Parathyroid adenoma (tissue), 2 donors: ENCODE results near the gene CWC27.

Experiments
- H2AFZ ChIP-seq: fragments of 300-600 bp; sonication (generic); one replicate; pipeline ENCODE4 v1.7.0; 2017; ENCODE audit warnings: antibody characterized with exemption, mild to moderate bottlenecking
- H3K27ac ChIP-seq: fragments of 300-600 bp; sonication (generic); one replicate; pipeline ENCODE4 v1.7.0; 2017
- H3K27me3 ChIP-seq: fragments of 300-600 bp; sonication (generic); one replicate; pipeline ENCODE4 v1.7.0; 2017; ENCODE audit warnings: low read length; ENCODE audit not compliant: control insufficient read depth, insufficient read depth
- H3K36me3 ChIP-seq: fragments of 300-600 bp; sonication (generic); one replicate; pipeline ENCODE4 v1.7.0; 2017; ENCODE audit warnings: low read length; ENCODE audit not compliant: control insufficient read depth, insufficient read depth
- H3K4me1 ChIP-seq: fragments of 300-600 bp; sonication (generic); one replicate; pipeline ENCODE4 v1.7.0; 2017; ENCODE audit warnings: control low read depth
- H3K4me2 ChIP-seq: fragments of 300-600 bp; sonication (generic); one replicate; pipeline ENCODE4 v1.7.0; 2017; ENCODE audit warnings: low read length
- H3K4me3 ChIP-seq: fragments of 300-600 bp; sonication (generic); one replicate; pipeline ENCODE4 v1.7.0; 2017; ENCODE audit warnings: low read depth, low read length
- H3K79me2 ChIP-seq: fragments of 300-600 bp; sonication (generic); one replicate; pipeline ENCODE4 v1.7.0; 2017; ENCODE audit warnings: control low read depth
- H3K9ac ChIP-seq: fragments of 300-600 bp; sonication (generic); one replicate; pipeline ENCODE4 v1.7.0; 2017; ENCODE audit warnings: mild to moderate bottlenecking
- H3K9me3 ChIP-seq: fragments of 300-600 bp; sonication (generic); one replicate; pipeline ENCODE4 v1.7.0; 2017; ENCODE audit warnings: low read length; ENCODE audit not compliant: control insufficient read depth
- TF ChIP-seq, protein P1 (sequence below): fragments of 300-600 bp; sonication (generic); IDR thresholded peaks from one replicate; pipeline ENCODE4 v1.7.0; 2017; ENCODE audit warnings: antibody characterized with exemption, mild to moderate bottlenecking
- donor health status: primary hyperparathyroidism.

The CWC27 gene

DNA sequence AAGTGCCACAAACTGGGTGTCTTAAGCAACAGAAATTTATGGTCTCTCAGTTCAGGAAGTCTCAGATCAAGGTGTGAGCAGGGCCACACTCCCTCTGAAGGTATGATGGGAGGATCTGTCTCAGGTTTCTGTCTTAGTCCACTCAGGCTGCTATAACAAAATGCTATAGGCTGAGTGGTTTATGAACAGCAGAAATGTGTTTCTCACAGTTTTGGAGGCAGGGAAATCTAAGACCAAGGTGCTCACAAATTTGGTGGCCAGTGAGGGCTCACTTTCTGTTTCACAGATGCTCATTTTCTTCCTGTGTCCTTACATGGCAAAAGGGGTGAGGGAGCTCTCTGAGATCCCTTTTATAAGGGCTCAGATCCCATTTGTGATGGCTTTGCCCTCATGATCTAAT is 281.4 kb downstream of the CWC27 start:
- H3K9ac ChIP-seq: no peak overlapping the region
- TF ChIP-seq, protein P1, sequence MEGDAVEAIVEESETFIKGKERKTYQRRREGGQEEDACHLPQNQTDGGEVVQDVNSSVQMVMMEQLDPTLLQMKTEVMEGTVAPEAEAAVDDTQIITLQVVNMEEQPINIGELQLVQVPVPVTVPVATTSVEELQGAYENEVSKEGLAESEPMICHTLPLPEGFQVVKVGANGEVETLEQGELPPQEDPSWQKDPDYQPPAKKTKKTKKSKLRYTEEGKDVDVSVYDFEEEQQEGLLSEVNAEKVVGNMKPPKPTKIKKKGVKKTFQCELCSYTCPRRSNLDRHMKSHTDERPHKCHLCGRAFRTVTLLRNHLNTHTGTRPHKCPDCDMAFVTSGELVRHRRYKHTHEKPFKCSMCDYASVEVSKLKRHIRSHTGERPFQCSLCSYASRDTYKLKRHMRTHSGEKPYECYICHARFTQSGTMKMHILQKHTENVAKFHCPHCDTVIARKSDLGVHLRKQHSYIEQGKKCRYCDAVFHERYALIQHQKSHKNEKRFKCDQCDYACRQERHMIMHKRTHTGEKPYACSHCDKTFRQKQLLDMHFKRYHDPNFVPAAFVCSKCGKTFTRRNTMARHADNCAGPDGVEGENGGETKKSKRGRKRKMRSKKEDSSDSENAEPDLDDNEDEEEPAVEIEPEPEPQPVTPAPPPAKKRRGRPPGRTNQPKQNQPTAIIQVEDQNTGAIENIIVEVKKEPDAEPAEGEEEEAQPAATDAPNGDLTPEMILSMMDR: no peak
- H3K79me2 ChIP-seq: no peaks in the 10 kb centered on the region
- no peaks in the 10 kb centered on the region for H3K4me1 ChIP-seq
- no peaks in the 10 kb centered on the region for H3K36me3 ChIP-seq
- no peak overlapping the region for H3K4me2 ChIP-seq
- no peaks in the 10 kb centered on the region for H3K9me3 ChIP-seq
- H3K27me3 ChIP-seq: no peaks in the 10 kb centered on the region
- H3K27ac ChIP-seq: no peak overlapping the region
- no peak overlapping the region for H2AFZ ChIP-seq
- H3K4me3 ChIP-seq: no peak overlapping the region

DNA sequence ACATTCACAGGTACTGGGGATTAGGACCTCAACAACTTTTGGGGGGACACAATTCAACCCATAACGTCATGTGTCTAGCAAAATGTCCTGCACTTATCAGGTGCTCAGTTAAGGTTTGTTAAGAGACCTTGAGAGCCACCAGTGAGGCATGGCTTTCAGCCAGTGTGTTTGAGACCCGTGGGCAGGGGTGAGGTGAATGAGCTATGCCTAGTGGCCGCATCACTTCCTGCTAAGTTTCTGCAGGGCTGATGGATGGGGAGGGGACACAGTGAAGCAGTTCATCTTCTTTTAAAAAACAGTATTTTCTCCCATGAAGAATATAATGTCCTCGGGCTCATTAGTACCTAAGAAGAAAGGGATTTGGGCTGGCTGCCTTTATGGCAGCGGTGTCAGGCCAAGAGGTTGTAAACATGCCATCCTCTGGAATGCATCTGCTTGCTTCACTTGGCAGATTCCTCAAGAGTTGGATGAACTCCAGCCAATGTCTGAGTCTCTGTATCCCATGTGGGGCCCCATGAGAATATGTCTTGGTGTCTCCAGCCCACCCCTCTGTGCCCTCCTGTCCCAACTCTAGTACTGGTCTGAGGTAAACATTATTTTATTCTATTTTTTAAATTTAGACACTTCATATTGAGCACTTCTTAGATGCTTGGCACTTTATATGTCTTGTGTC is 282.2 kb downstream of the CWC27 start:
- Histone ChIP-seq H3K27me3 (no peaks in the 10 kb centered on the region), H3K9me3 (no peaks in the 10 kb centered on the region), H3K36me3 (no peaks in the 10 kb centered on the region), H3K4me3 (no peak overlapping the region), H3K4me2 (no peak overlapping the region), H3K79me2 (no peaks in the 10 kb centered on the region), H3K4me1 (no peaks in the 10 kb centered on the region), H2AFZ (no peak overlapping the region), H3K9ac (no peak overlapping the region), H3K27ac (no peak overlapping the region)
- TF ChIP-seq, protein P1: no peak

DNA sequence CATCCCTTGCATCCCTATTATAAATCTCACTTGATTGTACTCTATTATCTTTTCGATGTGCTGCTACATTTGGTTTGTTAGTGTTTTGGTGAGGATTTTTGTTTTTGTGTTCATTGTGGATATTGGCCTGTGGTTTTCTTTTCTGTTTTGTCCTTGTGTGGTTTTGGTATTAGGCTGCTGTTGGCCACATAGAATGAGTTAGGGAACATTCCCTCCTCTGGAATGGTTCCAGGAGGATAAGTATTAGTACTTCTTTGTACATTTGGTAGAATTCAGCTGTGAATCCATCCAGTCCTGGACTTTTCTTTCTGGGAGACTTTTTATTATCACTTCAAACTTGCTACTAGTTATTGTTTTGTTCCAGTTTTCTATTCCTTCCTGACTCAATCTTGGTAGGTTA is 287.2 kb downstream of the CWC27 start:
- Histone ChIP-seq H3K9me3 (no peaks in the 10 kb centered on the region), H3K4me3 (no peak overlapping the region), H3K9ac (no peak overlapping the region), H3K4me2 (no peak overlapping the region), H3K36me3 (no peaks in the 10 kb centered on the region), H3K27ac (no peak overlapping the region), H3K79me2 (no peaks in the 10 kb centered on the region), H2AFZ (no peak overlapping the region), H3K4me1 (no peaks in the 10 kb centered on the region), H3K27me3 (no peaks in the 10 kb centered on the region)
- TF ChIP-seq, protein P1: no peak

DNA sequence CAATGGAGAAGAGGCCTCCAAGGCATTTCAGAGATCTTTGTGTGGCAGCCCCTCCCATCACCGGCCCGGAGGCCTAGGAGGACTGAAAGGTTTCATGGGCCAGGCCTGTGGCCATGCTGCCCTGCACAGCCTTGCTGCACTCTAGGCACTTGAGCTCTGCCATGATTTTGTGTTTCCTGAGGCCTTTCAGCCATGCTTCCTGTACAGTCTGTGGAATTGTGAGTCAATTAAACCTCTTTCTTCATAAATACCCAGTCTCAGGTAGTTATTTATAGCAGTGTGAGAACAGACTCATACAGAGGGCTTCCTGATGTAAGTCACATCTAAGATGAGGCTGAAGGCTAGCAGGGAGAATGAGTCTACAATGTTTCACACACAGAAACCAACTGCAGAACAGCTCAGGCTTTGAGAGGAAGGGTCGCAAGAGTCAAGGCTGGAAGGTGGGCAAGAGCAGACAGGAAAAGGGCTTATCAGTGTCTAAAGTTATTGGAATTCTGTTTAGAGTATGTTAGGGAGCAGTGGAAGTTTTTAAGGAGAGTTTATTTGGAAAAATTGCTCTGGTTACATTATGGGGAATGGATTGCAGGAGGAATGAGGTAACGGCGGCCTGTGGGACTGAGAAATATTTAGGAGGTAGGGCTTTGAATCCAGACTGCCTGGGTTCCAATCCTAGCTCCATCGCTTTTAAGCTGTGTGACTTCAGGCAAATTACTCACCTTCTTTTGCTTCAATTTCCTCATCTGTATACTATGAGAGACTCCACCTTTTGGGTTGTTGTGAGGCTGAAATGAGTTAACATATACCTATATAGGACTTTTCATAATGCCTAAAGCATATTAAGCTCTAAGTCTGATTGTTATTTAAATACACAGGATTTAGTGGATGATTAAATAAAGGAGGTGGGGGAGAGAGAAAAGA is 291.2 kb downstream of the CWC27 start:
- Histone ChIP-seq H3K36me3 (no peaks in the 10 kb centered on the region), H3K4me3 (no peak overlapping the region), H2AFZ (no peak overlapping the region), H3K4me2 (no peak overlapping the region), H3K27me3 (no peaks in the 10 kb centered on the region), H3K9me3 (no peaks in the 10 kb centered on the region), H3K27ac (no peak overlapping the region), H3K9ac (no peak overlapping the region), H3K79me2 (no peaks in the 10 kb centered on the region), H3K4me1 (no peaks in the 10 kb centered on the region)
- TF ChIP-seq, protein P1: no peak
